Measurements from ENCODE around the gene MOB3A.
A peak's percentile ranks its signal among the peaks of the same experiment; 100 is the strongest.
"Not testable (repeated sequence)": the region's sequence is repeated elsewhere in the genome, so short reads cannot be mapped to it uniquely, and the experiment has no call there.

MOB3A gene

DNA sequence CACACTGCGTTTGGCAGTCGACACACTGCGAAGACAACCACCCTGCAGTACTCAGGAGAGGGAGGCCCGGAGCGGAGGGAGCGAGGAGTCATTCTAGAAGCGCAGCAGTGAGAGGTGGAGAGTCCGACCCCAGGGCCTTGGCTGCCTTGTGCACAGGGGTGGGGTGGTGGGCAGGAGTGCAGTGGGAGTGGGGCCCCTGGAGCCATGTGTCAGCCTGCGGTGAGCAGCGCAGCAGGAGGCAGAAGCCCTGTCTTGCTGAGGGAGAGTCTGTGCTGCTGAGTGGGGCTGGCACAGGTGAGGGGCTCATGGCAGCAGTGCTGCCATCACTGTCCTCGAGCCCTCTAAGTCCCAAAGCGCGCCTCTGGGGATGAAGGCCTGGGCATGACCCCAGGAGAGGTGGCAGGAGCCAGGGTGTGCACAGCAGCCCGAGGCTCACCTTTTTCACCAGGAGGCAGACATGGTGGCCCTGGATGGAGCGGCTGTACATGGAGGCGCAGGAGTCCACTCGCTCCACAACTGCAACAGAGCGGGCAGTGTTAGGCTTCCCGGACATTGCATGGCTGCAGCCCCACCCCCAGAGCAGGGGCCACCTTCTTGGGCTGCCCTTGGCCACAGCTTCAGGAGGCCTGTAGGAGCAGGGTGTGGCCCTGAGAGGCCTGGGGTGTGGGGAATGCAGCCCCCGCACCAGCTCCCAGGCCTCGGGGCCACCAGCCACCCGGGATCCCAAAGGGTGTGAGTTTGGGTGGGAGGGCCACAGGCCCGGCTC lies 12.3 kb upstream of the MOB3A start:
- DNase-seq (ENCODE audit: low read depth): no peak

DNA sequence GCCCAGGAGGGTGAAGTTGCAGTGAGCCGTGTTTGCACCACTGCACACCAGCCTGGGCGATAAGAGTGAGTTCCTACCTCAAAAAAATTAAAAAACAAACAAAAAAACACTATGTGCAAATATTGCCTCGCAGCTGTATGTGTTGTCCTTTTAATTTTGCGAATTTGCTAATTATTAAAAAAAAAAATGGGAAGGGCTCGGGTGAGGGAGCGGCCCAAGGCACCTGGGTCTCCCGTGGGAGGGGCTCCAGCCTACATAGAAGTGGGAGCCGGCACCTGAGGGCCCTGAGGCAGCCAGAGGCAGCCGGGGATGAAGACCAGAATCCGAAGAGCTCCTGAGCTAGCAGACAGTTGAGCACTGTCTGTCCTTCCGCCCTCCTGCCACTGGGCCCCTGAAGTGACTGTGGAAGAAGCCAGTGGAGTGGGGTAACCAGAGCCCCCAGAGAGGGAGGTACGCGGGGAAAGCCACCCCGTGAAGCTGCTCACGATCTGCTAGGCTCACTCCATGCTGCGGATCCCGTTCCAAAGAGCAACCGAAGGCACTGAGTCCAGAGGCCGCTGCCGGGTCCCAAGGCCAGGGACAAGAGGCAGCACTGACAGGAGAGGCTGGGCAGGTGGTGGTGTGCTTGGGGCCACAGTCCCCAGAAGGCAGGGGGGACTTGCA lies 7.0 kb upstream of the MOB3A start:
- DNase-seq (ENCODE audit: low read depth): no peak

DNA sequence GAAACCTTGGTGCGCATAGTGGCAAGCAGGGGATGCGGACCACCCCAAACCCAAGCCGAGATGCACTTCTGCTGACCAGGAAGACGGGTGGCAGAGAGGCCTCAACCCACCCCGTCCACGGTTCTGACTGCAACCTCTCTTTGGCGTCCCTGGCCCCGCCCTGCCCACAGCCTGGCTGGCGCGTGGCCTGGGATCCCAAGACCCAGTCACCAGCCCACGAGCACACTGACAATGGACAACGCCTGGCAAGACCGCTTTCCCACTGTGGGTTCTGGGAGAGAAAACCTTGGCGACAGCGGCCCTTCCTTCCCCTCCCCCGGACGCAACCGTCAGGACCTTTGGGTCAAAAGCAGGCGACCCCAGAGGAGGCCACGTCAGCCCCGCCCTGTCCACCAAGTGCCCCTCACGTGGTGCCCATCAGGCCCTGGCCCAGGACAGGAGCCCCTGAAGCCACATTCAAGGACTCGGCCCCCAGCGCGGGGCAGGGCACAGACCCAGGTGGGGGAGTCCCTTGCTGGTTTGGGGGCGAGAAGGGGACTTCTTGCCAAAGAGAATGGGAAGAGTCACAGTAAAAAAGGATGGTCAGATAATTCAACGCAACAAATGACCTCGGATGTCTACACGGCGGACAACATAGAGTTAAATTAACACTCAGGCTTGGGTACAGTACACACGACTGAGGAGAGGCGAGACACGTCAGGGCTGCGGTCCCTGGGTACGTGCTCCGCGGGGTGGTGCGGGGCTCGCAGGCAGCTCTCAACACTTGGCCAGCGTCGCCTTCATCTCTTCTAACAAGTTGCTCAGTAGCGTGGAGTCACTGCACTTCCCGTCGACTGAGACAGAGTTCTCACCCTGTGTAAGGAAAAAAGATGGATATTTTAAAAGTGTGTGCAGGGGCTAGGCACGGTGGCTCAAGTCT lies 5.5 kb upstream of the MOB3A start:
- DNase-seq (ENCODE audit: low read depth): no peak

DNA sequence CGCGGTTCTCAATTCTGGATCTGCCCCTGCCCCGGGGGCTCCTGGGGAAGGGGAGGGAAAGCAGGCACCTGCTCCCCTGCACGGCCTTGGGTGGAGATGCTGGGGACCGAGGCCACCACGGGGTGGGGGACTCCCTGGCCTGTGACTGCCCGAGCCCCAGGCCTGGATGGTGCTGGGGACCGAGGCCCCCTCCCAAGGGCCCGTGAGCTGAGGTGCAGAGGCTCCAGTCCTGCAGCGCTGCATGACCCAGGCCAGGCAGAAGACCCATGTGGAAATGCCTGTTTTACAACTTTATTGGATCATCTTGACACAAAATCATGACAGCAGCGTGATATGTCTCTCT lies 4.6 kb upstream of the MOB3A start:
- DNase-seq (ENCODE audit: low read depth): no peak

DNA sequence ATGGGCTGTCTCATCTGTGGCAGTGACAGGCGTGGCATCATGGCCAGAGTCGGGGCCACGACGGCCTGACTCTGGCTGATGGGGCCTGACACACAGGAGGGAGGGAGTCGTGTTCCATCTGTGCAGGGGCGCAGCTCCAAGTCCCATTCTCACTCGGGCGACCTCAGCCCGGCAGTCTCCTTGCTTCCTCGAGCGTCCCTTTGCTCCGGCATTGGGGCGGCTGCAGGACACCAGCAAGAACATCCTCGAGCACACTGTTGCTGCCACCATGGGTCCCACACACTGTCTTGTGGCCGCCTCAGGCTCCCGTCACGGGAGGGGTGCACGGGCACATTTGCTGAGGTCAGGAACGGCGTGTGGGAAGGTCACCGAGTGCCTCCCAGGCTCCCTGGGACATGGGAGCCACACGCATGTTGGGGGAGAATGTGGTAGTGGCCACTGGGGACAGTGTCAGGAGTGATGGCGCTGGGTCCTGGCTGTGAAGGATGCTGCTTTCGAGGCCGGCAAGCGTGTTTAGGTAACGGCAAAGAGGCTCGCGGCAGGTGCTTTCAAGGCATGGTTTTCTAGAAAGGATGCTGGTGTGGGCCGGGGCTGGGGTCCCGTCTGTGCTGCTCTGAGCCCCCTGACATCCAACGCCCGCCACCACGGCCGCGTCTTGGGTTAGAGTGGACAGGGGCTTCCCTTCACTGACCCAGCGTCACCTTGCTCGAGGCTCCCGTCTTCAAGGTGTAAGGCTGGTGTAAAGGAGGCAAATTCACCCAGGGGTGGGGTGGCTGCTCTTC lies 4.0 kb upstream of the MOB3A start:
- DNase-seq (ENCODE audit: low read depth): no peak

DNA sequence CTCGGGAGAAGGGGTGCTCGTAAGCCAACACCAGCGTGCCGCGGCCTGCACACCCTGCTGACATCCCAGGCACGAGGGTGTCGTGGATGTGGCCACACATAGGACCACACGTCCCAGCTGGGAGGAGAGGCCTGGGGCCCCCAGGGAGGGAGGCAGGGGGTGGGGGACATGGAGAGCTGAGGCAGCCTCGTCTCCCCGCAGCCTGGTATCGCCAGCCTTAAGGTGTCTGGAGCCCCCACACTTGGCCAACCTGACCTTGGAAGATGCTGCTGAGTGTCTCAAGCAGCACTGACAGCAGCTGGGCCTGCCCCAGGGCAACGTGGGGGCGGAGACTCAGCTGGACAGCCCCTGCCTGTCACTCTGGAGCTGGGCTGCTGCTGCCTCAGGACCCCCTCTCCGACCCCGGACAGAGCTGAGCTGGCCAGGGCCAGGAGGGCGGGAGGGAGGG lies 3.0 kb upstream of the MOB3A start:
- no peak for DNase-seq (ENCODE audit: low read depth)

DNA sequence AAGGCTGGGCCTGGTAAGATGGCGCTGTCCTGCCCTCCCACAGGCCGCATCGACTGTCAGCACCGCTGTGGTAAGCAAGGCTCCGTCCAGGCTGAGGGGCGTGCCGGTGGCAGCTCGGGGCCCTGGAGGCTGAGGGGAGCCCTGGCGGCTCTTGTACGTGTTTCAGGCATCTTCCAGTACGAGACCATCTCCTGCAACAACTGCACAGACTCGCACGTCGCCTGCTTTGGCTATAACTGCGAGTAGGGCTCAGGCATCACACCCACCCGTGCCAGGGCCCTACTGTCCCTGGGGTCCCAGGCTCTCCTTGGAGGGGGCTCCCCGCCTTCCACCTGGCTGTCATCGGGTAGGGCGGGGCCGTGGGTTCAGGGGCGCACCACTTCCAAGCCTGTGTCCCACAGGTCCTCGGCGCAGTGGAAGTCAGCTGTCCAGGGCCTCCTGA lies 1.8 kb upstream of the MOB3A start:
- no peak for DNase-seq (ENCODE audit: low read depth)

DNA sequence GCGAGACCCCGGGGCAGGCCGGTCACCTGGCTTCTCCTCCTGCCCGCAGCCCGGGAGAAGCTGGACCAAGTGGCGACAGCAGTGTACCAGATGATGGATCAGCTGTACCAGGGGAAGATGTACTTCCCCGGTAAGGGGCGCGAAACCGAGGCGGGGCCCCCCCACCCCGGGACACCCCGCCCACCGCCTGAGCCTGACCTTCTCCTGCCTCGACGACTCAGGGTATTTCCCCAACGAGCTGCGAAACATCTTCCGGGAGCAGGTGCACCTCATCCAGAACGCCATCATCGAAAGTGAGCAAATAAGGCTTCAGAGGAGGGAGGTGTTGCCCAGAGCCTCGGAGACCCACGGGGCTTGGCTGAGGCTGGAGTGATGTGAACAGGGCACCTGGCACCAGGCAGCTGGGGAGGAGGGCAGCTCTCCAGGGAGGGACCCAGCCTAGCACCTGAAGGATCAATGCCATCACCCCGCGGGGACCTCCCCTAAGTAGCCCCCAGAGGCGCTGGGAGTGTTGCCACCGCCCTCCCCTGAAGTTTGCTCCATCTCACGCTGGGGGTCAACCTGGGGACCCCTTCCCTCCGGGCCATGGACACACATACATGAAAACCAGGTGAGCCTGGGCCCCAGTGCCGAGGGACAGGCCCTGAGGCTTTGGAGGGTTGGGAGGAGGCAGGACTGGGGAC lies 1.2 kb upstream of the MOB3A start:
- no peak for DNase-seq (ENCODE audit: low read depth)

DNA sequence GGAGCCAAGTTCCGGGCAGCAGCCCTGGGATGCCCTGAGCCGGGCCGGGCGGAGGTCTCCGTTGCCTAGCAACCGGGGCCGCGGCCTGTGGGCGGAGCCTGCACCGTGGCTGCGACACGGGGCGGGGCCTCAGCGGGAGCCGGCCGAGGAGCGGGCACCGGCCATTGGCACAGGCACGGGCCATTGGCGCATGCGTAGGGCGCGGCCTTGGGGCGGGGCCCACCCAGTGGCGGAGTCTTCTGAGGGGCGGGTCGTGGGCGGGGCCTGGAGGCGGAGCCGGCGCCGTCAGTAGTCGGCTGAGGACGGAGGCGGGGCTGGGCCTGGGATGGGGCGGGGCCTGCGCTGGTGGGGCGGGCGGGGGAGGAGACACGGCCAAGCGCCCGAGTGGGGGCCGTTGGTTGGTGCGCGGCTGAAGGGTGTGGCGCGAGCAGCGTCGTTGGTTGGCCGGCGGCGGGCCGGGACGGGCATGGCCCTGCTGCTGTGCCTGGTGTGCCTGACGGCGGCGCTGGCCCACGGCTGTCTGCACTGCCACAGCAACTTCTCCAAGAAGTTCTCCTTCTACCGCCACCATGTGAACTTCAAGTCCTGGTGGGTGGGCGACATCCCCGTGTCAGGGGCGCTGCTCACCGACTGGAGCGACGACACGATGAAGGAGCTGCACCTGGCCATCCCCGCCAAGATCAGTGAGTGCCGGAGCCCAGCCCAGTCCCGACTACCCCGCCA lies 515 bp upstream of the MOB3A start, which contains the start of gene IZUMO4:
Gene IZUMO4, plus strand, starts transcription at position 436 of the 723 bp plus-strand sequence. Its CDS starts 31 bp downstream, at position 467.
- peak; percentile 95 for DNase-seq (ENCODE audit: low read depth)

DNA sequence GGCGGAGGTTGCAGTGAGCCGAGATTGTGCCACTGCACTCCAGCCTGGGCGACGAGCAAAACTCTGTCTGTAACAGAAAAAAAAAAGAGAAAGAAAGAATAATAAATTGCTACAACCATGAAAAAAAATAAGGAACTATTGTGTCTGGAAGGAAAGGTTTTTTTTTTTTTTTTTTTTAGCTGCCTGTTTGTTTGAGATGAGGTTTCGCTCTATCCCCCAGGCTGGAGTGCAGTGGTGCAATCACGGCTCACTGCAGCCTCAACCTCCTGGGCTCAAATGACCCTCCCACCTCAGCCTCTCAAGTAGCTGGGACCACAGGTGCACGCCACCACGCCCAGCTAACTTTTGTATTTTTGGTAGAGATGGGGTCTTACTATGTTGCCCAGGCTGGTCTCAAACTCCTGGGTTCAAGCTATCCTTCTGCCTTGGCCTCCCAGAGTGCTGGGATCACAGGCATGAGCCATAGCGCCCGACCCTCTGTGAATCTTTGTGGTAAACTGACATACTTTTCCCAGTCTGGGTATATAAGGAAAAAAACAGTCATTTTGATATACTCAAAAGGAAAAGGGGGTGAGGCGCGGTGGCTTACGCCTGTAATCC lies 4.1 kb downstream of the MOB3A start:
- not testable (repeated sequence) for DNase-seq (ENCODE audit: low read depth)

DNA sequence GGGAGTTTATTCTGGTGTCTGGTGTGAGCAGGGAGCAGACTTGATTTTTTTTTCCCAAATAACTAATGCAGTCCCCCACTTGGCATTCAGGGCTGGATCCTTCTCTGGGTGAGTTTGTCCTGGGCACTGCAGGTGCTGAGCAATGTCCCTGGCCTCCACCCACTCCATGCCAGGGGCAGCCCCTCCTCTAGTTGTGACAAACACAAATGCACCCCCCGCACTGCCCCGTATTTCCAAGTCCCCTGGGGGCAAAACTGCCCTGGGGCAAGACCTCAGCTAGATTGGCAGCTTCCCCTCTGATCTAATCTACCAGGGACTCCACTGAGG lies 6.4 kb downstream of the MOB3A start:
- DNase-seq (ENCODE audit: low read depth): no peak

DNA sequence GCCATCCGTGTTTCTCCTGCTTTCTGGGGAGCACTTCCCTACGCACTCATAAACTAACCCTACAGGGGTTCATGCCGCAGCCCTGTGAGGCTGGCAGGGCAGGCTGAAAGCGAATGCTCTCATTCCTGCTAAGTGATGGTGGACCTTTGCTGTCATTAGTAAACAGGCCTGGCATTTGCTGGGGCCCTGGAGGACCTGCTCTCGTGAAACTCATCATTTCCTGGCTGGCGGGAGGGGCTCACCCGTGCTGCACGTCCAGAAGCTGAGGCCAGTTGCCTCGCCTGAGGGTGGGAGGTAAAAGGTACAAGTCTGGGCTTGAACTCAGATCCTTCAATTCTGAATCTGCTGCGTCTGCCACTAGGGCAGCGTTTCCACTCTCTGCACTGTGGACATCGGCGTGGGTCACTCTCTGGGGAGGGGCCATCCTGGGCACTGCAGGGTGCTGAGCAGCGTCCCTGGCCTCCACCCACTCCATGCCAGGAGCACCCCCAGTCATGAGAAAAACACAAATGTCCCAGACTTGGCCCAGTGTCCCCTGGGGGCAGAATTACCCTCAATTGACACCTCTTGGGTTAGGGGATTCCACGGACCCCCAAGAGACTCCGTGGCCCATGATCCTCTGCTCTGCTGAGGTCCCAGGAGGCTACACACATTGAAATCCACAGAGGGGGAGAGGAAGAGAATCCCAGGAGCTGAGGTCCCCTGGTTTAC lies 7.0 kb downstream of the MOB3A start:
- peak; percentile 52 for DNase-seq (ENCODE audit: low read depth)

DNA sequence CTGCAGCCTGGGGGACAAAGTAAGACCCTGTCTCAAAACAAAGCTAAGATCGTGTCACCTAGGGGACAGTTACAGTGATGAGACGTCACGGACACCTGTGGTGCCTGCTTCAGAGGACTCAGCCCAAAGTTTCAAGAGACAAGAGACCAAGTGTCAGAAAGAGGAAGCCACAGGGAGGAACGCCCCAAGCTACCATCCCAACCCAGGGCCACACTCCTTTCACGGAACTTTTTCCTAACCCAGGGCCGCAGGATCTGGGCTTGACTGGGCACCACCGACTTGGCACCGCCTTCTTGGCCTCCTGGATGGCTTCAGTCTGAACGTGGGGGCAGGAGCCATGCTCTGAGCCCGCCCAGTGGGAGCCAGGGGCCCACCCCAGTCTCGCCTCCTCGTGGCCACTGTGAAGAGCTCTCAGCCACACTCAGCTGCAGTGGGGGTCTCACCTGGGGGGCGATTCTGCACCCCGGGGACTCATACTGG lies 8.5 kb downstream of the MOB3A start:
- DNase-seq (ENCODE audit: low read depth): no peak

DNA sequence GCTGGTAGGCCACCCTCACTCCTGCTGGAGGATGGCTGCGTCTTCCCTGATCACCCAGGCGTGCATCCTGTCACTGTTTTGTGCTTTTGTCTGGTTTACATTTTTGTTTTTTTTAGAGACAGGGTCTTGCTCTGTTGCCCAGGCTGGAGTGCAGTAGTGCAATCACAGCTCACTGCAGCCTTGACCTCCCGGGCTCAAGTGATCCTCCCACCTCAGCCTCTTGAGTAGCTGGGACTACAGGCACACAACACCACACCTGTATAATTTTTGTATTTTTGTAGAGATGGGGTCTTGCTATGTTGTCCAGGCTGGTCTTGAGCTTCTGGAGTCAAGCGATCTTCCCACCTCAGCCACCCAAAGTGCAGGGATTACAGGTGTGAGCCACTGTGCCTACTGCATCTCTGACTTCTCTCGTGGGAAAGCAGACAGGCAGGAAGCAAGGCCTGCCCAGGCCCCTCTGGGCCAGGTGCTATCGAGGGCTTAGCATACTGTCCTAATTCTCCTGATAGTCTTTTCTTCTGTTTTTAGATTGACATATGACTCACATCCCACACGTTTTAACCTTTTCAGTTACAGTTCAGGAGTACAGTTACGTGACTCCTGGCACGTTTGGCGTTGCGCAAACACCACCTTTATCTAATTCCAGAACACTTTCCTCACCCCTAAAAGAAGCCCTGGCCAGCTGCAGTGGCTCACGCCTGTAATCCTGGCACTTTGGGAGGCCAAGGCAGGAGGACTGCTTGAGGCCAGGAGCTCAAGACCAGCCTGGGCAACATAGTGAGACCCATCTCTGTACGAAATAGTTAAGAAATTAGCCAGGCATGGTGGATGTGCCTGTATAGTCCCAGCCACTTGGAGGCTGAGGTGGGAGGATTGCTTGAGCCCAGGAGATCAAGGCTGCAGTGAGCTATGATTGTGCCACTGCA lies 9.2 kb downstream of the MOB3A start:
- DNase-seq (ENCODE audit: low read depth): peak; percentile 72

DNA sequence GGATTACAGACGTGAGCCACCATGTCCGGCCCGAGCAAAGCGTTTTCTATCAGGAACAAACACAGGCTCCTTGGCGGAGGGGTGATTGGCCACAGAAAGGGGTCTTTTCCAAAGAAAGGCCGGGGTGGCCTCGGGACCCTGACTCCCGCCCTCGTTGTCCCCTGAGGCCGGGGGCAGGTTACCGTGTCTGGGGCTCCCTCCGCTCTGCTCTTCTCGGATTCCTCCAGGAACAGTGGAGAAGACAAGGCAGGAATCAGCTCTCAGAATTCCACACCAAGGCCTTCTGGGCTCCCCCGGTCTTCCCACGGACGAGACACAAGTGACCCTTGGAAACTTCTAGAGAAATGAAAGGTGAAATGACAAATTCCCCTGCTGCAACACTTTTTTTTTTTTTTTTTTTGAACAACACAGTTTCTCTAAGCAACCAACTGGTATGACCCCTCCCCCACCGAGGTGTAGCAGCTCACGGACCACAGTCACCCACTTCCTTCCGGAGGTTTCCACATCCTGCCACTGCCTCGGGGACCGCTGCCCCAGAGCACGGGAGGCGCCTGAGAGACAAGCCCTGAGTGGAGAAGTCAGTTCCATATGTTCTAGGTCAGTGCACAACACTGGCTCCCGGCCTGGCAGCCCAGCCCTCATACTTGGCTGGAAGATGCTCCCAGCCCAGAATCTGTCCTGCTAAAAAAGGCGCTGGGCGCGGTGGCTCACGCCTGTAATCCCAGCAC lies 11.0 kb downstream of the MOB3A start:
- DNase-seq (ENCODE audit: low read depth): peak; percentile 42

DNA sequence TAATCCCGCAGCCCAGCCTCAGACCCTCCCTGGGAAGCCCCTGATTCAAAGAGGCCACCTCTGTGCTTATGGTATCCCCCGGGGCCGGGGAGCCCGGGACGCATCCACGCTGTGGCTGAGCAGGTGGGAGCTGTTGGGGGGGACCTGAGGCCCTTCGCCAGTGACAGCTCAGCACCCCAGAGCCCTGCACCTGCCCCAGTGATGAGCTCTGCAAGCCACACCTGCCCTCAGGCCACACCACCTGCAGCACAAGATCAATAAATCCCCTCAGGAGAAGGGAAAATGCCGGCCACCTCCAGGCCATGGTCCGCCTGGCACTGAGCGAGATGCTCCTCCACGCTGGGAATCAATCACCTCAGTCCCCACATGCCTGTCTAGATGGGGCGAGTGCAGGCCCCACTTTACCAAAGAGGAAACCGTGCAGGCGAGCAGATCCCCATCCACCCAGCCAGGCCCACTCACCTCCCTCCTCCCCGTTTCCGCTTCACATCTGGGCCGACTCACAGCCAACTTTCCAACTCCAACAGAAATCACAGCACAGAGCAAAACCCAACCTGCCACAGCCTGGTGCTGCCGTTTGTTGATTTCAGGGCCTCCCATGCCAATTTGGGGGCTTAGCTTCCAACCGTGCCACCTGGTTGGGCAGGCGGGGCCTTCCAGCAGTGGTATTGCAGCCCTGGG lies 12.8 kb downstream of the MOB3A start:
- DNase-seq (ENCODE audit: low read depth): no peak

Data from iris pigment epithelial cell (primary cell).